Caki2 (cell line): Measurements from ENCODE around the gene SPATS2. TPM values are rescaled to one million over a fixed set of nuclear protein-coding genes. Genes with fewer than 3 reads are reported as not detected.
A peak's percentile ranks its signal among the peaks of the same experiment; 100 is the strongest.
"Not testable (repeated sequence)": the region's sequence is repeated elsewhere in the genome, so short reads cannot be mapped to it uniquely, and the experiment has no call there.

Source experiments
- DNase-seq: peaks from one replicate; pipeline ENCODE4 v3.0.0-alpha.2; 2015; ENCODE audit warnings: low read depth
- in situ Hi-C: cut with HindIII; loops from 2 replicates; pipeline ENCODE4 v1.10.0; 2016; ENCODE audit warnings: low sequenced_read_pairs, low pct_unique_long_range_greater_than_20kb, mixed read lengths
- total RNA-seq: library from RNA; depleted of rRNA; stranded (reverse); fragments of >200 nt; shearing (Covaris generic); gene quantifications from 2 replicates; pipeline ENCODE4 v1.2.3, GENCODE V29; 2014; ENCODE audit warnings: low replicate concordance

SPATS2 gene
- total RNA-seq, 1 experiment from 2014 or later: 63.0 TPM

DNA sequence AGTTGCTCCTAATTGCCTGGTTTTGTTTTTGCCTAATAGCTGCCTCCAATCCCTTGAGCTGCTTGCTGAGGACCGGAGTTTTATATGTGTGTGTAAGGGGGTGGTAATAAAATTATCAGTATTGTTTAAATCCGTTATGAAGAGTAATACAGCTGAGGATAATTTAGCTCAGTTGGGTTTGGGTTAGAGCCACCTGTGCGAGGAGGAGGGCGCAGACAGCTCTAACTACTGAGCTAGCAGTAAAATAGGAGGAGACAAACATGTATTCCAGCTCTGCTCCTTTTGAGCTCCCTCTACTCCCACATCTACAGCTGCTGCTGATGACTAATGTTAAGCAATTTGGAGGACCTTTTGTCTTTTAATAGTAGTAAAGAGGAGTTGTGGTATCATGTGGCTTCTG, 61.5 kb downstream of the SPATS2 start:
- in situ Hi-C loops: no loop called here
- DNase-seq: peak; percentile 8

- in situ Hi-C loops: no loop called here
- no peak for DNase-seq
These were observed 65.4 kb downstream of the SPATS2 start for GRCh38 chr12:49432616-49433015.

- DNase-seq, in situ Hi-C loops: not testable (repeated sequence)
These were observed 69.5 kb downstream of the SPATS2 start for GRCh38 chr12:49436799-49437198.

- DNase-seq: no peak
- in situ Hi-C loops: no loop called here
These were observed 71.8 kb downstream of the SPATS2 start for GRCh38 chr12:49439042-49439441.

DNA sequence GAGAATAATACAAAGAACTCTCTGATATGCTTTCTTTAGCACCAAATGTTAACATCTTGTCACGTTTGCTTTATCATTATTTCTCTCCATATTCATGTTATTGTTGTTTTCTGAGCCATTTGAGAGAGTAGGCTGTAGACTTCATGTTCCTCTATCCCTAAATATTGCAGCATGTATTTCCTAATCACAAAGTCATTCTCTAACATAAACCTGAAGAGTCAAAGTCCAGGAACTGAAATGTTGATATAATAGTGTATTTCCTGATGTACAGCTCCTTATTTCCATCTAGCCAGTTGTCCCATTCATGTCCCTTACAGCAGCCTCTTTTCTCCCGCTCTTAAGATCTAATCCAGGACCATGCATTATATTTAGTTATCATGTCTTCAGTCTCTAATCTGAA, 72.8 kb downstream of the SPATS2 start:
- in situ Hi-C loops: no loop called here
- DNase-seq: no peak

GRCh38 chr12:49442915-49443314, 75.7 kb downstream of the SPATS2 start:
- DNase-seq: no peak
- in situ Hi-C loops: no loop called here

DNA sequence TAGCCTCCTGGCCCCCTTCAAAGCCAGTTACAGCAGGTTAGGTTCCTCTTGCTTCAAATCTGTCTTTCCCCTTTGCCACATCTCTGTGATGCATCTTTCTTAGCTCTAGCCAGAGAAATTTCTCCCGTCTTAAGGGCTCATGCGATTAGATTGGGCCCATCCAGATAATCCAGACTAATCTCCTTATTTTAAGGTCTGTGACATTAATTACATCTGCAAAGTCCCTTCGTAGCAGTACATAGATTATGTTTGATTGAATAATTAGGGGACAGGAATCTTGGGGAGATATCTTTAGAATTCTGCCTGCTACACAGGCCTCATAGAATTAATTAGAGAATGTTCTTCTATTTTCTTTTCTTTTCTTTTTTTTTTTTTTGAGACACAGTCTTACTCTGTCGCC, 79.3 kb downstream of the SPATS2 start:
- in situ Hi-C loops: no loop called here
- no peak for DNase-seq

GRCh38 chr12:49448858-49449257, 81.6 kb downstream of the SPATS2 start:
- in situ Hi-C loops: no loop called here
- no peak for DNase-seq

DNA sequence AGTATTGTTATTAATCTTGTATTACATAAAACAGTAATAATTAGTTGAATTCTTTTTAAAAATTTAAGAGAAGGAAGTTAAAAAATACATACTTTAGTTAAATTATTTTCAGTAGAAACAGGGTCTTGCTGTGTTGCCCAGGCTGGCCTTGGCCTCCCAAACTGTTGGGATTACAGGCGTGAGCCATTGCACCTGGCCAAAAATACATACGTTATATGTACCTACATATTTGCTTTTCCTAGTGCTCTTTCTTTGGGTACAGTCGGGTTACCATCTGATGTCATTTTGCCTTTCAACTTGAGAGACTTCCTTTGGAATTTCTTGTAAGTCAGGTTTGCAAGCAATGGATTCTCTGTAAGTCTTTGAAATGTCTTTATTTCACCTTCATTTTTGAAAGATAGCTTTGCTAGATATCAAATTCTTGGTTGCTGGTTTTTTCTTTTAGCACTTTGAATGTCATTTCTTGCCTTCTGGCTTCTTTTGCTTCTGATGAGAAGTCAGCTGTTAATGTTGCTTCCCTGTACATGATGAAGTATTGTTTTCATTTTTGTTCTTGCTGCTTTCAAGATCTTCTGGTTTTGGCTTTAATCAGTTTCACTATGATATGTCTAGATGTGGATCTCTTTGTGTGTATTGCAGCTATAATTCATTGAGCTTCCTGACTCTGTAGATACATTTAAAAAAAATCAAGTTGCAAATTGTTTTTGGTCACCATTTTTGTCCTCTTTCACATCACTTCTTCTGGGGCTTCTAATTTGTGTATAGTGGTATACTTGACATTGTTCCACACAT, 84.4 kb downstream of the SPATS2 start:
- in situ Hi-C loops: no loop called here
- DNase-seq: no peak

DNA sequence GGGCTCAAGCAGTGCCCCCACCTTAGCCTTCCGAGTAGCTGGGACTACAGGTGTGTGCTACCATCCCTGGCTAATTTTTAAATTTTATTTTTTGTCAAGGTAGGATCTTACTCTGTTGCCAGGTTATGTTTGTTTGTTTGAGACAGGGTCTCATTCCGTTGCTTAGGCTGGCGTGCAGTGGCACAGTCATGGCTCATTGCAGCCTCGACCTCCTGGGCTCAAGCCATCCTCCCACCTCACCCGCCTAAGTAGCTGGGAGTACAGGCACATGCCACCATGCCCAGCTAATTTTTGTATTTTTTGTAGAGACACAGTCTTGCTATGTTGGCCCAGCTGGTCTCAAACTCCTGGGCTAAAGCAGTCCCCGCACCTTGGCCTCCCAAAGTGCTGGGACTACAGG, 88.2 kb downstream of the SPATS2 start:
- in situ Hi-C loops: no loop called here
- DNase-seq: no peak

DNA sequence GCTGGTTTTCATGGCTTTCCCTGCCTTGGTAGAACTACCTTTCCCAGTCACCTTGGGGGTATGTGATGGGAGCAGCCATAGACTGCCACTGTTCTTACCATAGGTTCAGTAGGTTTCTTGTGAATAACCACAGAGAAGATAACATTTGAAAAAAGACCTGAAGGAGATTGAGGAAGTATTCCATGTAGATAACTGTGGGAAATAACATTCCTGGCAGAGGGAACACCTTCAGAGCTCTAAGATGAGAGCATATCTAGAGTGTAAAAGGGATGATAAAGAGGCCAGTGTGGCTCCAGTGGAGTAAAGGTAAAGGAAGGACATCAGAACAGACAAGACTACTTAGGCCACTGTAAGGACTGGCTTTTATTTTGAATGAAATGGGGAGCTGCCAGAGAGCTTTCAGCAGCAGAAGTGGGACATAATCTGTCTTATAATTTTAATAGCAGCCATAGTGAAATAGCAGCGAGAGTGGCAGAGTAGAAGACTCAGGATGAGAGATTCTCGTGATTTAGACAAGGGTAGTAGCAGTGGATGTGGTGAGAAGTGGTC, 88.9 kb downstream of the SPATS2 start:
- DNase-seq: no peak

GRCh38 chr12:49458816-49459215, 91.6 kb downstream of the SPATS2 start:
- in situ Hi-C loops: no loop called here
- DNase-seq: no peak

More for the DNA sequence above, 88.9 kb downstream of the SPATS2 start:
- in situ Hi-C loops: no loop called here

GRCh38 chr12:49461221-49461620, 94.0 kb downstream of the SPATS2 start:
- no peak for DNase-seq
- in situ Hi-C loops: no loop called here

DNA sequence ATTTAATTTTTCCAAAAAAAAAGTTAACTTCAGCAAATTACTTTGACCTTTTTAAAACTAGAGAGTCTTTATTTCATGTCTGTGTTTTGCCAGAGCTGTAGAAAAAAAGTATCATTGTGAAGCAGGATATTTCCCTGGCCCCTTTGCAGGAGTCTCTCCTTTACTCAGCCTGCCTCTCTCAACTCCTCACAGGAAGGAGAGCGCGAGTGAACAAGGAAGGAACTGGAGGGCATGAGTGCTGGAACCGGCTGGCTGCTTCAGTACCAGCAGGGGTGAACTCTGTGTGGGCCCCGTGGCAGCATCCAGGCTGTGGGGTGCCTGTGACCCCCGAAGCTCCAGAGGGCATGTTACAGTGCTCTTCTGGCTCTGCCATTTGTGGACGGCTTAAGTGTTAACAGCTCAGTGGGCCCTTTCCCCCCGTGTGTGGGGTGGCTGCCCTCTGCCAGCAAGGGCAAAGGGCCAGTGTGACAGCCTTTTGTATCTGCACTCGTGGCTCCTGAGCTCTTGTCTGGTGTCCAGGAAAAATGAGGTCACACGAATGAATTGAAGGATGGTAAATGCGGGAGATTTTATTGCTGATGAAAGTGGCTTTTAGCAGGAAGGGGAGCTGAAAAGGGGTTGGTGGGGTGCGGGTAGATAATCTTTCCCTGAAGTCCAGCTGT, 95.0 kb downstream of the SPATS2 start:
- in situ Hi-C loops: no loop called here
- DNase-seq: no peak

DNA sequence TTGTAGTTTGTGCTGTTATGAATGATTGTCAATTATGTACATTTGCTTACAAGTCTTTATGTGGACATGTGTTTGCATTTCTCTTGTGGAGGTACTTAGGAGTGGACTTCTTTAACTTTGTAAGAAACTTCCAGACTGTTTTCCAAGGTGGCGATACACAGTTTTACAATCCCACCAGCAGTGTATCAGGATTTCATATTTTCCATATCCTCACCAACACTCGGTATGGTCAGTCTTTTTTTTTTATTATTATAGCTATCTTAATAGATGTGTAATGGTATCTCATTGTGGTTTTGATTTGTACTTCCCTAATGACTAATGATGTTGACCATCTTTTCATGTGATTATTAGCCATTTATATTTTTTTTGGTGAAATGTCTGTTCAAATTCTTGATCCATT, 97.9 kb downstream of the SPATS2 start:
- DNase-seq: no peak
- in situ Hi-C loops: no loop called here

DNA sequence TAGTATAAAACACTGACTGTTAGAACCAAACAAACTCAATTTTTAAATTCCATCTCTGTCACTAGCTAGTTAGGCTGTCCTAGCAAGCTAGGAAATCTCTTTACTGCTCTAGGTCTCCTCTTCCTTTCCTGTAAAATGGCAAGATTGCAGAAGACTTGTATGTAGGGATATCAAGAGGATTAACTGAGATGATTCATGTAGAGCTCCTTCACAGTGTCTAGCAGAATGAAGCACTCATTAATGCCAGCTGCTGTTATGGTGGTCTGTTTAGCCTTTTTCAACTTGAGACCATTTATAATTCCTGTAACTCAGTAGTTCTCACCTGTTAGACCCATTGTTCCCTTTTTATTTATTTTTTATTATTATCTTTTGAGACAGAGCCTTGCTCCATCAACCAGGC, 103.7 kb downstream of the SPATS2 start:
- DNase-seq: no peak
- in situ Hi-C loops: no loop called here

- in situ Hi-C loops: no loop called here
- no peak for DNase-seq
These were observed 104.3 kb downstream of the SPATS2 start for GRCh38 chr12:49471557-49471956.

DNA sequence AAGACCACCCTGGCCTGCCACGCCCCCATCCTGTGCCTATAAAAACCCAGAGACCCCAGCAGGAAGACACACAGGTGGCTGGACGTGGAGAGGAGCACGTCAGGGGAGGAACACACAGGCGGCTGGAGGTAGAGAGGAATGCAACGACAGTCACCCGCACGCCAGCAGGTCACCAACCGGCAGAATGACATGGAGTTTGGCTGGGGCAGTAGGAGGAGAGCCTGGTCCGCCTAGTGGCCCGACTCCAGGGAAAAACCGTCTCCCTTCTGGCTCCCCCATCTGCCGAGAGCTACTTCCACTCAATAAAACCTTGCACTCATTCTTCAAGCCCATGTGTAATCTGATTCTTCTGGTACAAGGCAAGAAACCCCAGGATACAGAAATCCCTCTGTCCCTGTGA, 108.8 kb downstream of the SPATS2 start:
- DNase-seq: no peak
- in situ Hi-C loops: no loop called here

GRCh38 chr12:49478949-49479664, 111.8 kb downstream of the SPATS2 start:
- in situ Hi-C loops: no loop called here
- DNase-seq: no peak
